CD14-positive monocyte (primary cell): Measurements from ENCODE around the gene TNS4. TPM values are rescaled to one million over a fixed set of nuclear protein-coding genes. Genes with fewer than 3 reads are reported as not detected.
A peak's percentile ranks its signal among the peaks of the same experiment; 100 is the strongest.

ENCODE experiments used
- DNase-seq, 3 donors: peaks; one replicate each; pipeline ENCODE4 v3.0.0-alpha.2; 2011 to 2022
- H2AFZ ChIP-seq: 2 replicates; pipeline ENCODE4 v1.6.0; 2012; ENCODE audit warnings: mild to moderate bottlenecking, low read depth, low read length, inconsistent platforms; ENCODE audit not compliant: insufficient read depth, poor library complexity, severe bottlenecking
- H3K27ac ChIP-seq, 2 donors: 1 replicate in 1 of 2; 2 replicates in 1 of 2; pipeline ENCODE4 v1.5.1; 2012 to 2013; ENCODE audit warnings: low read length in 2 of 2, control low read depth in 1 of 2, inconsistent platforms in 1 of 2, low read depth in 1 of 2, mild to moderate bottlenecking in 1 of 2
- H3K27me3 ChIP-seq, 2 donors: one replicate each; pipeline versions ENCODE4 v1.6.0 to v1.6.1; 2011 to 2013; ENCODE audit warnings: low read length in 2 of 2; ENCODE audit not compliant: control insufficient read depth in 2 of 2, insufficient read depth in 2 of 2
- H3K36me3 ChIP-seq, 2 donors: replicated peaks in 1 of 2; 1 replicate in 1 of 2; 2 replicates in 1 of 2; pipeline versions ENCODE4 v1.5.1 to v1.6.1; 2012 to 2013; ENCODE audit warnings: low read length in 2 of 2, control low read depth in 1 of 2, inconsistent platforms in 1 of 2, mild to moderate bottlenecking in 1 of 2; ENCODE audit not compliant: insufficient read depth in 2 of 2, control insufficient read depth in 1 of 2
- H3K4me1 ChIP-seq, 2 donors: 1 replicate in 1 of 2; 2 replicates in 1 of 2; pipeline versions ENCODE4 v1.5.1 to v1.6.1; 2012 to 2013; ENCODE audit warnings: low read length in 2 of 2, control low read depth in 1 of 2, inconsistent platforms in 1 of 2, mild to moderate bottlenecking in 1 of 2, moderate library complexity in 1 of 2; ENCODE audit not compliant: insufficient read depth in 2 of 2, control insufficient read depth in 1 of 2
- H3K4me2 ChIP-seq: replicated peaks from 2 replicates; pipeline ENCODE3; 2012; ENCODE audit warnings: low read length, moderate library complexity, mild to moderate bottlenecking; ENCODE audit not compliant: poor library complexity, severe bottlenecking; ENCODE audit errors: extremely low read depth
- H3K4me3 ChIP-seq, 3 experiments: fragments of 200-600 bp in 1 of 3; sonication (generic) in 1 of 3; replicated peaks in 1 of 3; 1 replicate in 2 of 3; 2 replicates in 1 of 3; pipeline ENCODE4 v1.5.1; 2011 to 2013; ENCODE audit warnings: low read length in 3 of 3, mild to moderate bottlenecking in 3 of 3, control low read depth in 2 of 3, low read depth in 2 of 3, inconsistent platforms in 1 of 3, moderate library complexity in 1 of 3
- H3K79me2 ChIP-seq: 2 replicates; pipeline ENCODE4 v1.6.0; 2012; ENCODE audit warnings: mild to moderate bottlenecking, control low read depth, inconsistent platforms, low read length, moderate library complexity; ENCODE audit not compliant: insufficient read depth
- H3K9ac ChIP-seq: 2 replicates; pipeline ENCODE4 v1.6.0; 2017; ENCODE audit warnings: low read length, mild to moderate bottlenecking; ENCODE audit not compliant: insufficient read depth, poor library complexity, severe bottlenecking
- H3K9me3 ChIP-seq, 2 donors: replicated peaks in 1 of 2; 1 replicate in 1 of 2; 2 replicates in 1 of 2; pipeline versions ENCODE4 v1.5.1 to v1.6.1; 2012 to 2013; ENCODE audit warnings: low read length in 2 of 2, control low read depth in 1 of 2; ENCODE audit not compliant: control insufficient read depth in 1 of 2, insufficient read depth in 1 of 2
- H4K20me1 ChIP-seq: 2 replicates; pipeline ENCODE4 v1.6.0; 2012; ENCODE audit warnings: mild to moderate bottlenecking, low read length, control low read depth, moderate library complexity; ENCODE audit not compliant: insufficient read depth
- H3K27ac Mint-ChIP-seq, 7 donors: one replicate each; pipeline ENCODE4 v1.8.0; 2020; ENCODE audit warnings: mild to moderate bottlenecking in 7 of 7, mixed read lengths in 7 of 7, moderate library complexity in 6 of 7, inconsistent platforms in 2 of 7
- H3K27me3 Mint-ChIP-seq, 3 donors: one replicate each; pipeline ENCODE4 v1.8.0; 2021 to 2022; ENCODE audit warnings: low read depth in 3 of 3, mild to moderate bottlenecking in 3 of 3, mixed read lengths in 3 of 3, moderate library complexity in 3 of 3, inconsistent platforms in 1 of 3
- H3K36me3 Mint-ChIP-seq, 2 donors: one replicate each; pipeline ENCODE4 v1.8.0; 2020; ENCODE audit warnings: mixed read lengths in 2 of 2, inconsistent platforms in 1 of 2, mild to moderate bottlenecking in 1 of 2
- H3K4me1 Mint-ChIP-seq: one replicate; pipeline ENCODE4 v1.8.0; 2020; ENCODE audit warnings: mild to moderate bottlenecking, mixed read lengths
- H3K4me3 Mint-ChIP-seq, 2 donors: one replicate each; pipeline ENCODE4 v1.8.0; 2020; ENCODE audit warnings: mild to moderate bottlenecking in 2 of 2, mixed read lengths in 2 of 2, moderate library complexity in 1 of 2
- H3K9me3 Mint-ChIP-seq, 7 donors: one replicate each; pipeline ENCODE4 v1.8.0; 2020 to 2022; ENCODE audit warnings: mixed read lengths in 7 of 7, mild to moderate bottlenecking in 6 of 7, moderate library complexity in 6 of 7, inconsistent platforms in 2 of 7
- WGBS: methylation state at CpG from one replicate; pipeline ENCODE4 v1.1.5; 2013; ENCODE audit warnings: missing lambda C conversion rate; ENCODE audit not compliant: insufficient coverage; 5-methylcytosine and 5-hydroxymethylcytosine counted together
- intact Hi-C, 2 donors: fragments of 100-400 bp; cut with micrococcal nuclease; formaldehyde crosslinking; loops; one replicate each; pipeline versions ENCODE4 v1.15.0 to v1.15.1; 2023
- polyA plus RNA-seq, 3 donors: library from polyadenylated mRNA; depleted of rRNA in 1 of 3; unstranded in 2 of 3; stranded (reverse) in 1 of 3; fragments of 300-500 nt in 2 of 3; fragments of >200 nt in 1 of 3; fragmentation: Illumina TruSeq in 2 of 3; gene quantifications; 1 replicate in 2 of 3; 2 replicates in 1 of 3; pipeline ENCODE4 v1.2.3, GENCODE V29; 2012 to 2021
- TF ChIP-seq, protein P1 (sequence below): fragments of 200-600 bp; IDR thresholded peaks from one replicate; pipeline ENCODE4 v1.8.0; 2022; ENCODE audit warnings: antibody characterized with exemption, mild to moderate bottlenecking

Gene TNS4
- polyA plus RNA-seq, 3 donors, result not detected

DNA sequence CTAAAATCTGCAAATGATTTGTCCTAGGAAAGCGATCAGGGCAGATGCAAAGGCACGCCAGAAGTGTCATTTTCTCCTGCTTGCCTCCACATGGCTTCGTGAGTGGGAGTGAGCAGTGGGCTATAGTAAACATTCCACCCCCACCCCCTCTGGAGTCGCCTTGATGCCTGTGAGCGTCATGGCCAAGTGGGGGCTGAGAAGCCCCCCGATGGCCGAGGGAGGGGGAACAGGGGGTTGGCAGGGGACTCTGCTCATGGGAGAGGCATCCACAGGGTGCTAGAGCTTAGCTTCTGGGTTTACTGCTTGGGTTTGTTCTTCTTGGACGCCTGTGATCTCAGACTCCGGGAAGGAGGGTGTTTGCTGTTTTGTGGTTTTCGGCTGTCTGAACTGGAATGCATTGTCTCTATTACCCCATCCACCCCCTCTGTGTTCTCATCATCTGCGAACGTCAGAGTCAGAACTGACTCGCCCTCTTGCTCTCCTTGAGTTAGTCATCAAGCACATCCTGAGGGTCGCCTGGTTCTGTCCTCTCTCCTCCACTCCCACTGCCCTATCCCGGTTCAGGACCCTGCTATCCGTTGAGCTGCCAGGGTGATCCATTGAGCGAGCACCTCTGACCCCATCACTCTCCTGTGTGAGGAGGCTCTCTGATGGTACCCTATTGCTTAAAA, 15.4 kb downstream of the TNS4 start:
- H3K4me1 Mint-ChIP-seq, result peaks cover 37% of the 10 kb centered on the region
- intact Hi-C loops, result no loop called here
- TF ChIP-seq, protein P1, sequence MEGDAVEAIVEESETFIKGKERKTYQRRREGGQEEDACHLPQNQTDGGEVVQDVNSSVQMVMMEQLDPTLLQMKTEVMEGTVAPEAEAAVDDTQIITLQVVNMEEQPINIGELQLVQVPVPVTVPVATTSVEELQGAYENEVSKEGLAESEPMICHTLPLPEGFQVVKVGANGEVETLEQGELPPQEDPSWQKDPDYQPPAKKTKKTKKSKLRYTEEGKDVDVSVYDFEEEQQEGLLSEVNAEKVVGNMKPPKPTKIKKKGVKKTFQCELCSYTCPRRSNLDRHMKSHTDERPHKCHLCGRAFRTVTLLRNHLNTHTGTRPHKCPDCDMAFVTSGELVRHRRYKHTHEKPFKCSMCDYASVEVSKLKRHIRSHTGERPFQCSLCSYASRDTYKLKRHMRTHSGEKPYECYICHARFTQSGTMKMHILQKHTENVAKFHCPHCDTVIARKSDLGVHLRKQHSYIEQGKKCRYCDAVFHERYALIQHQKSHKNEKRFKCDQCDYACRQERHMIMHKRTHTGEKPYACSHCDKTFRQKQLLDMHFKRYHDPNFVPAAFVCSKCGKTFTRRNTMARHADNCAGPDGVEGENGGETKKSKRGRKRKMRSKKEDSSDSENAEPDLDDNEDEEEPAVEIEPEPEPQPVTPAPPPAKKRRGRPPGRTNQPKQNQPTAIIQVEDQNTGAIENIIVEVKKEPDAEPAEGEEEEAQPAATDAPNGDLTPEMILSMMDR, result no peak
- H3K9me3 ChIP-seq, result no peaks in the 10 kb centered on the region
- H3K4me3 ChIP-seq, result no peak overlapping the region
- no peak overlapping the region for H3K27ac ChIP-seq
- H3K36me3 Mint-ChIP-seq, result no peaks in the 10 kb centered on the region
- H3K27me3 ChIP-seq, result peaks cover 0 to 6% of the 10 kb centered on the region in 2 donors
- no peak overlapping the region for H2AFZ ChIP-seq
- H3K4me1 ChIP-seq, result peaks cover 7 to 27% of the 10 kb centered on the region in 2 donors
- no peaks in the 10 kb centered on the region for H4K20me1 ChIP-seq
- peak overlapping the region in 6 of 7 donors; percentile 31 to 83 (median 61) for H3K27ac Mint-ChIP-seq
- H3K79me2 ChIP-seq, result no peaks in the 10 kb centered on the region
- H3K9me3 Mint-ChIP-seq, result peaks cover 0 to 2% (median 0%) of the 10 kb centered on the region in 7 donors
- WGBS, result 55% methylated on average over 6 of the region's 17 CpGs
- peaks cover 11 to 28% (median 28%) of the 10 kb centered on the region in 3 donors for H3K27me3 Mint-ChIP-seq
- H3K4me3 Mint-ChIP-seq, result peak overlapping the region in 1 of 2 donors; percentile 52
- DNase-seq, result peak; percentile 38 to 65 (median 46)
- H3K4me2 ChIP-seq, result no peak overlapping the region
- H3K9ac ChIP-seq, result no peak overlapping the region
- no peaks in the 10 kb centered on the region for H3K36me3 ChIP-seq

GRCh38 chr17:40484973-40485530, 16.4 kb downstream of the TNS4 start:
- intact Hi-C loops, result no loop called here
- Mint-ChIP-seq H3K27ac (no peak overlapping the region), H3K4me1 (peaks cover 45% of the 10 kb centered on the region), H3K9me3 (peaks cover 0 to 2% (median 0%) of the 10 kb centered on the region in 7 donors), H3K4me3 (peak overlapping the region in 1 of 2 donors; percentile 10), H3K27me3 (peaks cover 11 to 28% (median 24%) of the 10 kb centered on the region in 3 donors), H3K36me3 (no peaks in the 10 kb centered on the region)
- no peak for DNase-seq
- Histone ChIP-seq H3K4me3 (no peak overlapping the region), H3K27ac (no peak overlapping the region), H3K36me3 (no peaks in the 10 kb centered on the region), H3K79me2 (no peaks in the 10 kb centered on the region), H3K4me1 (peaks cover 16 to 36% of the 10 kb centered on the region in 2 donors), H3K4me2 (no peak overlapping the region), H3K27me3 (peaks cover 0 to 6% of the 10 kb centered on the region in 2 donors), H4K20me1 (no peaks in the 10 kb centered on the region), H2AFZ (no peak overlapping the region), H3K9ac (no peak overlapping the region), H3K9me3 (no peaks in the 10 kb centered on the region)
- TF ChIP-seq, protein P1, result no peak
- WGBS, result 88% methylated on average over 4 of the region's 7 CpGs
